Measurements from ENCODE around the gene PDE6C.

GRCh38 chr10:93601774-93602162 lies 10.6 kb upstream of the PDE6C start:
- TF ChIP-seq POLR2A (IDR thresholded peaks at IDR 0.05): no peak
- no peak for TF ChIP-seq CTCF (IDR thresholded peaks at IDR 0.05)
- TF ChIP-seq EP300 (IDR thresholded peaks at IDR 0.05): no peak
- TF ChIP-seq POLR2AphosphoS5 (IDR thresholded peaks at IDR 0.05): no peak
